Measurements from ENCODE around the gene SOHLH1.

SOHLH1 gene

GRCh38 chr9:135687216-135687615 is 12.1 kb downstream of the SOHLH1 start:
- TF ChIP-seq ZNF274 (IDR thresholded peaks at IDR 0.05; ENCODE audit: low read depth, low read length) (no peak), YY1 (IDR thresholded peaks at IDR 0.05; ENCODE audit: insufficient read depth, insufficient read length) (no peak), SUZ12 (IDR thresholded peaks at IDR 0.05; ENCODE audit: extremely low read depth, insufficient read depth, insufficient read length) (no peak)
- Histone ChIP-seq H3K27me3 (ENCODE audit: insufficient read depth, insufficient read length) (no peaks in the 10 kb centered on the region), H3K36me3 (ENCODE audit: insufficient read depth, insufficient read length, low read length) (no peaks in the 10 kb centered on the region), H3K9me3 (ENCODE audit: insufficient read depth, low read length) (no peaks in the 10 kb centered on the region), H3K9ac (ENCODE audit: insufficient read length, low read depth) (no peak overlapping the region), H3K4me3 (ENCODE audit: insufficient read length, low read depth) (no peak overlapping the region), H3K4me1 (ENCODE audit: insufficient read depth, insufficient read length) (peaks cover 24% of the 10 kb centered on the region)
- DNase-seq (ENCODE audit: low read depth, low spot score): no peak

- H3K36me3 ChIP-seq (ENCODE audit: insufficient read depth, insufficient read length, low read length): no peaks in the 10 kb centered on the region
- no peak for TF ChIP-seq YY1 (IDR thresholded peaks at IDR 0.05; ENCODE audit: insufficient read depth, insufficient read length)
- TF ChIP-seq ZNF274 (IDR thresholded peaks at IDR 0.05; ENCODE audit: low read depth, low read length): no peak
- TF ChIP-seq SUZ12 (IDR thresholded peaks at IDR 0.05; ENCODE audit: extremely low read depth, insufficient read depth, insufficient read length): no peak
- DNase-seq (ENCODE audit: low read depth, low spot score): no peak
- H3K4me1 ChIP-seq (ENCODE audit: insufficient read depth, insufficient read length): peaks cover 28% of the 10 kb centered on the region
- H3K9ac ChIP-seq (ENCODE audit: insufficient read length, low read depth): no peak overlapping the region
- H3K4me3 ChIP-seq (ENCODE audit: insufficient read length, low read depth): no peak overlapping the region
- H3K27me3 ChIP-seq (ENCODE audit: insufficient read depth, insufficient read length): no peaks in the 10 kb centered on the region
- no peaks in the 10 kb centered on the region for H3K9me3 ChIP-seq (ENCODE audit: insufficient read depth, low read length)
These were observed 14.6 kb downstream of the SOHLH1 start for GRCh38 chr9:135684691-135685090.

- no peaks in the 10 kb centered on the region for H3K27me3 ChIP-seq (ENCODE audit: insufficient read depth, insufficient read length)
- H3K4me3 ChIP-seq (ENCODE audit: insufficient read length, low read depth): no peak overlapping the region
- TF ChIP-seq YY1 (IDR thresholded peaks at IDR 0.05; ENCODE audit: insufficient read depth, insufficient read length) (no peak), SUZ12 (IDR thresholded peaks at IDR 0.05; ENCODE audit: extremely low read depth, insufficient read depth, insufficient read length) (no peak), ZNF274 (IDR thresholded peaks at IDR 0.05; ENCODE audit: low read depth, low read length) (no peak)
- H3K9ac ChIP-seq (ENCODE audit: insufficient read length, low read depth): no peak overlapping the region
- H3K36me3 ChIP-seq (ENCODE audit: insufficient read depth, insufficient read length, low read length): no peaks in the 10 kb centered on the region
- no peaks in the 10 kb centered on the region for H3K9me3 ChIP-seq (ENCODE audit: insufficient read depth, low read length)
- DNase-seq (ENCODE audit: low read depth, low spot score): no peak
- H3K4me1 ChIP-seq (ENCODE audit: insufficient read depth, insufficient read length): peaks cover 25% of the 10 kb centered on the region
These were observed 15.8 kb downstream of the SOHLH1 start for GRCh38 chr9:135683401-135684034.

- Histone ChIP-seq H3K36me3 (ENCODE audit: insufficient read depth, insufficient read length, low read length) (no peaks in the 10 kb centered on the region), H3K4me3 (ENCODE audit: insufficient read length, low read depth) (no peak overlapping the region), H3K4me1 (ENCODE audit: insufficient read depth, insufficient read length) (peaks cover 20% of the 10 kb centered on the region), H3K9me3 (ENCODE audit: insufficient read depth, low read length) (no peaks in the 10 kb centered on the region), H3K27me3 (ENCODE audit: insufficient read depth, insufficient read length) (no peaks in the 10 kb centered on the region), H3K9ac (ENCODE audit: insufficient read length, low read depth) (no peak overlapping the region)
- TF ChIP-seq YY1 (IDR thresholded peaks at IDR 0.05; ENCODE audit: insufficient read depth, insufficient read length): no peak
- DNase-seq (ENCODE audit: low read depth, low spot score): no peak
These were observed 18.1 kb downstream of the SOHLH1 start for GRCh38 chr9:135681161-135681560.

GRCh38 chr9:135680056-135680455 is 19.2 kb downstream of the SOHLH1 start:
- Histone ChIP-seq H3K27me3 (ENCODE audit: insufficient read depth, insufficient read length) (no peaks in the 10 kb centered on the region), H3K9me3 (ENCODE audit: insufficient read depth, low read length) (no peaks in the 10 kb centered on the region), H3K36me3 (ENCODE audit: insufficient read depth, insufficient read length, low read length) (no peaks in the 10 kb centered on the region), H3K4me1 (ENCODE audit: insufficient read depth, insufficient read length) (peaks cover 15% of the 10 kb centered on the region), H3K9ac (ENCODE audit: insufficient read length, low read depth) (no peak overlapping the region), H3K4me3 (ENCODE audit: insufficient read length, low read depth) (no peak overlapping the region)
- DNase-seq (ENCODE audit: low read depth, low spot score): no peak
- TF ChIP-seq YY1 (IDR thresholded peaks at IDR 0.05; ENCODE audit: insufficient read depth, insufficient read length): no peak
- no peak for TF ChIP-seq SUZ12 (IDR thresholded peaks at IDR 0.05; ENCODE audit: extremely low read depth, insufficient read depth, insufficient read length)
- no peak for TF ChIP-seq ZNF274 (IDR thresholded peaks at IDR 0.05; ENCODE audit: low read depth, low read length)

- H3K4me1 ChIP-seq (ENCODE audit: insufficient read depth, insufficient read length): peaks cover 7% of the 10 kb centered on the region
- no peaks in the 10 kb centered on the region for H3K36me3 ChIP-seq (ENCODE audit: insufficient read depth, insufficient read length, low read length)
- H3K4me3 ChIP-seq (ENCODE audit: insufficient read length, low read depth): no peak overlapping the region
- no peak for DNase-seq (ENCODE audit: low read depth, low spot score)
- no peaks in the 10 kb centered on the region for H3K9me3 ChIP-seq (ENCODE audit: insufficient read depth, low read length)
- no peak for TF ChIP-seq SUZ12 (IDR thresholded peaks at IDR 0.05; ENCODE audit: extremely low read depth, insufficient read depth, insufficient read length)
- no peak for TF ChIP-seq ZNF274 (IDR thresholded peaks at IDR 0.05; ENCODE audit: low read depth, low read length)
- no peak for TF ChIP-seq YY1 (IDR thresholded peaks at IDR 0.05; ENCODE audit: insufficient read depth, insufficient read length)
- no peak overlapping the region for H3K9ac ChIP-seq (ENCODE audit: insufficient read length, low read depth)
- H3K27me3 ChIP-seq (ENCODE audit: insufficient read depth, insufficient read length): no peaks in the 10 kb centered on the region
These were observed 20.9 kb downstream of the SOHLH1 start for GRCh38 chr9:135678236-135679017.

- DNase-seq (ENCODE audit: low read depth, low spot score): no peak
- no peak overlapping the region for H3K9ac ChIP-seq (ENCODE audit: insufficient read length, low read depth)
- no peaks in the 10 kb centered on the region for H3K9me3 ChIP-seq (ENCODE audit: insufficient read depth, low read length)
- no peaks in the 10 kb centered on the region for H3K36me3 ChIP-seq (ENCODE audit: insufficient read depth, insufficient read length, low read length)
- H3K27me3 ChIP-seq (ENCODE audit: insufficient read depth, insufficient read length): no peaks in the 10 kb centered on the region
- peaks cover 7% of the 10 kb centered on the region for H3K4me1 ChIP-seq (ENCODE audit: insufficient read depth, insufficient read length)
- H3K4me3 ChIP-seq (ENCODE audit: insufficient read length, low read depth): no peak overlapping the region
- TF ChIP-seq YY1 (IDR thresholded peaks at IDR 0.05; ENCODE audit: insufficient read depth, insufficient read length): no peak
- no peak for TF ChIP-seq SUZ12 (IDR thresholded peaks at IDR 0.05; ENCODE audit: extremely low read depth, insufficient read depth, insufficient read length)
- TF ChIP-seq ZNF274 (IDR thresholded peaks at IDR 0.05; ENCODE audit: low read depth, low read length): no peak
These were observed 21.6 kb downstream of the SOHLH1 start for GRCh38 chr9:135677641-135678168.

Data from NT2/D1 (cell line).